ENCODE measurements around the gene NFIL3. TPM values are rescaled to one million over a fixed set of nuclear protein-coding genes. Genes with fewer than 3 reads are reported as not detected.

NFIL3 gene
- total and polyA plus RNA-seq, 2 of the 8 experiments (the other 6 are each of a cell fraction or from before 2014, with no cell fraction given), result 3.4 to 13.5 TPM

- no peak overlapping the region for H2BK15ac ChIP-seq (ENCODE audit: low read length)
- H3K27me3 ChIP-seq (replicated peaks in 1 of 4; ENCODE audit: control insufficient read depth in 3 of 4, extremely low read depth in 1 of 4, insufficient read depth in 3 of 4, low read length in 3 of 4), result peaks cover 2 to 17% (median 16%) of the 10 kb centered on the region in 4 experiments
- H3K14ac ChIP-seq (ENCODE audit: insufficient read length), result no peak overlapping the region
- H4K8ac ChIP-seq (ENCODE audit: extremely low read depth, insufficient read depth, low read length), result no peak overlapping the region
- WGBS, 2 experiments (ENCODE audit: extremely low coverage in 1 of 2, insufficient coverage in 1 of 2, insufficient read length in 1 of 2, insufficient replicate concordance in 2 of 2, low coverage in 1 of 2, low lambda C conversion rate in 2 of 2, missing lambda C conversion rate in 1 of 2), result 85% methylated on average over 5 of the region's 5 CpGs; no CpG with 5 or more reads in 1 of the 2 experiments
- no peaks in the 10 kb centered on the region for H3K36me3 ChIP-seq (ENCODE audit: control insufficient read depth in 2 of 4, insufficient read depth in 4 of 4, low read length in 3 of 4)
- H2BK20ac ChIP-seq (ENCODE audit: low read length), result no peak overlapping the region
- no peak overlapping the region for H3K9ac ChIP-seq (replicated peaks in 1 of 4; ENCODE audit: extremely low read depth in 1 of 4, low read depth in 3 of 4, low read length in 3 of 4)
- peaks cover 0 to 3% (median 1%) of the 10 kb centered on the region in 4 experiments; a peak in 1 of 7 replicates for H3K4me1 ChIP-seq (replicated peaks in 1 of 4; ENCODE audit: control insufficient read depth in 3 of 4, insufficient read depth in 4 of 4, low read length in 3 of 4)
- H3K4me3 ChIP-seq (ENCODE audit: extremely low read depth in 1 of 4, insufficient read depth in 2 of 4, low read depth in 3 of 4, low read length in 4 of 4), result no peak overlapping the region
- H2AFZ ChIP-seq (ENCODE audit: low read length), result no peak overlapping the region
- no peak overlapping the region for H2AK5ac ChIP-seq (ENCODE audit: low read depth, low read length)
- FAIRE-seq, result no peak
- no peak overlapping the region for H3K27ac ChIP-seq (ENCODE audit: low read depth, low read length)
- no peak overlapping the region for H3K18ac ChIP-seq (ENCODE audit: extremely low read depth, low read length)
- no peak overlapping the region for H2BK12ac ChIP-seq (ENCODE audit: low read depth, low read length)
- no peak for DNase-seq (ENCODE audit: low read depth in 1 of 2, low spot score in 2 of 2)
- H4K5ac ChIP-seq (ENCODE audit: insufficient read length, low read depth, low read length), result no peak overlapping the region
- H3K23me2 ChIP-seq (ENCODE audit: low read depth, low read length), result peaks cover 5% of the 10 kb centered on the region; the same call in 1 of the 2 replicates
- H4K91ac ChIP-seq (replicated peaks; ENCODE audit: insufficient read length, low read length), result no peak overlapping the region
- H3K4me2 ChIP-seq (ENCODE audit: insufficient read depth in 1 of 2, low read depth in 2 of 2, low read length in 2 of 2), result no peak overlapping the region
- no peak overlapping the region for H2BK5ac ChIP-seq (ENCODE audit: low read depth, low read length)
- no peaks in the 10 kb centered on the region for H3K79me1 ChIP-seq (ENCODE audit: low read depth, low read length)
- H3K56ac ChIP-seq (replicated peaks; ENCODE audit: insufficient read length, low read depth, low read length), result no peak overlapping the region
- H2BK120ac ChIP-seq (replicated peaks; ENCODE audit: low read depth, low read length), result no peak overlapping the region
- no peaks in the 10 kb centered on the region for H3K9me3 ChIP-seq (ENCODE audit: insufficient read depth in 2 of 2, low read depth in 1 of 2, low read length in 1 of 2)
- POLR2A ChIA-PET (ENCODE audit: partially characterized antibody), result no interaction called here
- no peaks in the 10 kb centered on the region for H4K20me1 ChIP-seq (replicated peaks in 1 of 2; ENCODE audit: control insufficient read depth in 1 of 2, insufficient read depth in 2 of 2, low read length in 2 of 2)
- CTCF ChIA-PET (ENCODE audit: partially characterized antibody), result interaction anchor here (0.7 to 1.2 kb wide), 5 partner anchors 9 to 514 kb away, joined by 3 to 4 read pairs (median 3); no protein-coding TSS in a partner anchor
- no peaks in the 10 kb centered on the region for H3K79me2 ChIP-seq (ENCODE audit: control insufficient read depth in 1 of 2, insufficient read depth in 2 of 2, low read length in 2 of 2)
- no peak overlapping the region for H3K23ac ChIP-seq (ENCODE audit: insufficient read length)
- no peak overlapping the region for H3K4ac ChIP-seq (replicated peaks; ENCODE audit: insufficient read length, low read depth, low read length)
- TF ChIP-seq ATF2 (IDR thresholded peaks at IDR 0.05; ENCODE audit: low read length), result no peak
- TF ChIP-seq CBX5 (IDR thresholded peaks at IDR 0.05; ENCODE audit: low read depth, low read length), result no peak
- no peak for TF ChIP-seq HDAC6 (IDR thresholded peaks at IDR 0.05; ENCODE audit: low read depth, low read length)
- no peak for TF ChIP-seq CBX8 (IDR thresholded peaks at IDR 0.05; ENCODE audit: borderline replicate concordance, low read depth, low read length)
- TF ChIP-seq BCL11A (IDR thresholded peaks at IDR 0.05; ENCODE audit: low read depth in 2 of 2, low read length in 2 of 2), result no peak
- no peak for TF ChIP-seq JUND (IDR thresholded peaks at IDR 0.05; ENCODE audit: low read length)
- no peak for TF ChIP-seq JUN (IDR thresholded peaks at IDR 0.05; ENCODE audit: low read depth, low read length)
- TF ChIP-seq MAFK (IDR thresholded peaks at IDR 0.05; ENCODE audit: low read depth, low read length), result no peak
- no peak for TF ChIP-seq RBBP5 (IDR thresholded peaks at IDR 0.05; ENCODE audit: borderline replicate concordance, low read depth, low read length)
- TF ChIP-seq HDAC2 (IDR thresholded peaks at IDR 0.05; ENCODE audit: borderline replicate concordance in 1 of 2, low read depth in 2 of 2, low read length in 2 of 2), result no peak
- TF ChIP-seq EGR1 (IDR thresholded peaks at IDR 0.05; ENCODE audit: borderline replicate concordance, low read depth, low read length), result no peak
These were observed 5.3 kb upstream of the NFIL3 start for GRCh38 chr9:91428927-91429351.

Data from H1 (cell line).